Measurements from ENCODE around the gene RBM38.
"Not testable (repeated sequence)": the region's sequence is repeated elsewhere in the genome, so short reads cannot be mapped to it uniquely, and the experiment has no call there.

Gene RBM38

DNA sequence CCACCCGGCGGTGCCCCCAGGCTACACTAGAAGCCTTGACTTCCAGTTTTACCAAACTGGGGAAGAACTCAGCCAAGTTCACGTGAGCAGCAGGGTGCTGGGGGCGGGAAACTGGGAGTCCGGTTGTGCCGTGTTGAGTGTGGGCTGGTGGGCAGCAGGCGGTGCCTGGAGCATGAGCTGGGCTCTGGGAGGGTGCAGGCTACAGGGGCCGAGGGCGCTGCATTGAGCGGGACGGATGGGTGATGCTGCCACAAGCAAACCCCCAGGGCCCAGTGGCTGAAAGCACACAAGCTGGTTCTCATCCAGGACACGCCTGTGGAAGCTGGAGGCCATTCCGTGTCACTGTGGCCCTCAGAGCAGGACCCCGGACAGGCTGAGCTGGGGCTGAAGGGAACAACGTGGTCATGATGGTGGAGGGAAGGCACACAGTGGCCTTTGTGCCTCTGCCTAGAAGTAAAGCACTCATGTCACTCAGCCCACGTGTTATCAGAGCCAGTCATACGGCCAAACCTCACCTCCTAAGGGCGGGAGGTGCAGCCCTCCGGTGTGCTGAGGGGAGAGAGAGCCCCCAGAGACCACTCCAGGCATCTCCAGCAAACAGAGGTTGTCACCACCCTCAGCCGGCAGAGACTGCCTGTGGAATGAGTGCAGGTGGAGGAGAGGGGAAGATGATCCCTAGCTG lies 29.5 kb downstream of the RBM38 start:
- Mint-ChIP-seq H3K36me3 (no peaks in the 10 kb centered on the region), H3K9me3 (no peaks in the 10 kb centered on the region), H3K27me3 (no peaks in the 10 kb centered on the region), H3K27ac (no peak overlapping the region), H3K4me1 (peaks cover 30 to 51% of the 10 kb centered on the region in 2 donors), H3K4me3 (no peak overlapping the region)
- ATAC-seq (replicated peaks), result no peak
- no peak for DNase-seq

DNA sequence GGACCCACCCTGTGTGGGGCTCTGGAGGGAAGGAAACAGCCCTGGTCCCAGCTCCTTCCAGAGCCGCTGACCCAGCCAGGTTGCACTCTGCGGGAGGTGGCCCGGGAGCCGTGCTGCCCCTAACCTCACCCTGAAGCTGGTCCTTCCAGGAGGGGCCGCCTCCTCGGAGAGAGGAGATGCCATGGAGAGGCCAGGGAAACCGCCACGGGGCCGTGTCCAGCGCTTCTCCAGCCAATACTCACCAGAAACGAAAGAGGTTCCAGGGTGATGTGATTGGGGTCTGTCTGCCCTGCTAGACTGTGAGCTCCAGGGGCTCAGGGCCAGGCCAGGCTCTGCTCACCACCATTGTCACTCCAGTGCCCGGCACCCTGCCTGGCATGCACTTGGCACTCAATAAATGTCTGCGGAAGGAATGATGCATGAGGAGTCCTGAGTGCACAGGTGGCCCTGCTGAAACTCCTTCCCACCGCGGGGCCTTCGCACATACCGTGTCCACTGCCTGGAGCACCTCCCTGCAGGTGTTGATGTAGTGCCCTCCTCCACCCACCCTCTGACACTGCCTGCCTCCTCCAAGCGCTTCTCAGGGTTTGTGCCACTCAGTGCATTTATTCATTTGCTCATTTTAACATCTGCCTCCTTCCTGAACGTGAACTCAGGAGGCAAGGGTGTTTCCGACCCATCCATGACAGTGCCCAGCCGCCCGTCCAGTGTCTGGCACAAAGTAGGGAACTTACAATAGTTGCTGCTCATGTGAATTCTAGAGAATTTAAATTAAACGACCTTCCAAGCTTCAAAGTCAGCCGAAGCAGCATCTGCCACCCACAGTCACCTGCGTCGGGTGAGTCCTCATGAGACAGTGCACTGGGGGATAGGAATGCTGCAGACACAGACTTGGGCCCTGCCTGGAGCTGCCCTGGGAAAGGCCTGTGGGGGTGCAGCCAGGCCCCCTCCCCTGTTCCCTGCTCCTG lies 30.3 kb downstream of the RBM38 start:
- ATAC-seq (replicated peaks) (no peak), DNase-seq (no peak)
- H3K36me3 Mint-ChIP-seq, result no peaks in the 10 kb centered on the region
- H3K4me3 Mint-ChIP-seq, result no peak overlapping the region
- H3K27ac Mint-ChIP-seq, result no peak overlapping the region
- H3K4me1 Mint-ChIP-seq, result peaks cover 32 to 54% of the 10 kb centered on the region in 2 donors
- no peaks in the 10 kb centered on the region for H3K27me3 Mint-ChIP-seq
- H3K9me3 Mint-ChIP-seq, result no peaks in the 10 kb centered on the region

DNA sequence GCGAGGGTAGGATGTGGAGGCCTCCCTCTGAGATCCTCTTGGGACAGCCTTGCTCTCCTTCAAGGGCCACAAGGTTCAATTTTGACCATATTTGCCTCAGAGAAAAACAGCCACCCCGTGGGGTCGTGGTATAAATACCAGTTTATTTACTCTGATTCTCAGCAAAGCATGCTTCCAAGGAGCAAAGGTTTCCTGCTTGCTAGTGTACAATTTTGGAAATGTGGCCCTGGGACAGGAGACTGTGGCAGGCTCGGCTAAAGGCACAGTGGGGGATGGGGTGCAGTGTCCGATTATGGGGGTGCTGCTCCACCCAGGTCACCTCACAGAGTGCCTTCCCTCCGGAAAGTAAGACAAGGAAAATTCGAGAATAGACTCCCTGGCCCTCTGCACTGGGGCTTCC lies 31.1 kb downstream of the RBM38 start:
- ATAC-seq (replicated peaks) (no peak), DNase-seq (no peak)
- Mint-ChIP-seq H3K27me3 (no peaks in the 10 kb centered on the region), H3K9me3 (no peaks in the 10 kb centered on the region), H3K4me3 (no peak overlapping the region), H3K27ac (no peak overlapping the region), H3K4me1 (peaks cover 36 to 54% of the 10 kb centered on the region in 2 donors), H3K36me3 (no peaks in the 10 kb centered on the region)

DNA sequence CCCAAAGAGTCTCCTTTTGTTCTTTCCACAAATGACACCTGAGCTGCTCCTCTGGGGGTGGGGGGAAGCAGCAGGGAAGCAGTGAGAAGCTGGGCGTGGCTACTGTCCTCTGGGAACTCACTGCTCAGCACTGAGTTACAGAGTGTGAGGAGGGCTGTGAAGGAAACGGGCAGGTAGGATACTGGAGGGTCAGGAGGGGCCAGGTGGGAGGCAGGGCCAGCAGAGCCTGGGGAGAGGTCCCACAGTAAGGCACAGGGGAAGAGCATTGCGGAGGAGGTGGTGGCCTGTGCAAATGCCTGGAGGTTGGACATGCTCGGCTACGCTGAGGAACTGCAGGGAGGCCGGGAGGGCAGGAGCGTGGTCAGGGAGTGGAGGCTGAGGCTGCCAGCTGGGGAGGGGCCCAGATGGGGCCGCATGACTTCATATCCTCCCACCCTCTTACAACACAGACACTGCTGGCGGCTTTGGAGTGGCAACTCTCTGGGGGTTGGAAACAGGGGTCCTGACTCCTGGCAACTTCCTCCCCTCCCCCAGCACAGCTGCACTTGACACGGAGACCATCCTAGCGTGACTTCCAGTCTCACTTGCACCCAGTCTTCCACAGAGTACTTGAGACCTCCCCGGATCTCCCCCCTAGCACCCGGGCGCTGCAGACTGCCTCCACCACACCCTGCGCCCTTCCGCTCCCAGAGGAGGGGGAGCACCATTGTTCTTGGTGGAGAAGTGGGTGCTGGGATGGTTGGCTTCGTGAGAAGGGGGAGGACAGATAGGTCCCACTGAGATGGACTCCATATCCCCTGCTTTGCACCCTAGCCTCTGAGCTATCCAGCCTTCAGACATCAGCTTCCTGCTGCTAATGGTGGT lies 34.2 kb downstream of the RBM38 start:
- no peaks in the 10 kb centered on the region for H3K9me3 Mint-ChIP-seq
- DNase-seq (no peak), ATAC-seq (replicated peaks) (peak; percentile 30 to 48)
- peaks cover 0 to 2% of the 10 kb centered on the region in 2 donors for H3K36me3 Mint-ChIP-seq
- H3K4me3 Mint-ChIP-seq, result peak overlapping the region; percentile 51 to 62
- H3K27ac Mint-ChIP-seq, result peak overlapping the region; percentile 86
- H3K27me3 Mint-ChIP-seq, result no peaks in the 10 kb centered on the region
- H3K4me1 Mint-ChIP-seq, result peaks cover 42 to 66% of the 10 kb centered on the region in 2 donors

DNA sequence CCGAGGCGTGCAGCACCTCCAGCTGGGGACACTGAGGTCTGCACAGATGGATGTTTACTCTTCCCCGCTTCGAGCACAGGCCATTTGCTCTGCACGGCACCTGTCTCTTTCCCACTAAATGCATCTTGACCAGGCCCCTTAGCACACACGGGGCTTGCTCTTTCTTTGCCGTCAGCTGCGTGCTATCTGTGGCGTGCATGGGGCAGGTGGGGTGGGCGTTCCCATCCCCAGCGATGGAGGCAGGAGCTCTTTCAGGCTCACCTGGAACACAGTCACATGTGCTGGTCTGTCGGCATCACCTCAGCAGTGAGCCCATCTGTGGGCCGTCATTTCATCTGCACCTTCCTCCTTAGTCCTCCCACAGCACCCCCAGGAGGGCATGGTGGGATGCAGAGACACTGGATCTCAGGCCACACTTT lies 35.1 kb downstream of the RBM38 start:
- DNase-seq (no peak), ATAC-seq (replicated peaks) (no peak)
- H3K4me1 Mint-ChIP-seq, result peaks cover 40 to 67% of the 10 kb centered on the region in 2 donors
- no peaks in the 10 kb centered on the region for H3K9me3 Mint-ChIP-seq
- peak overlapping the region in 1 of 2 donors; percentile 1 for H3K4me3 Mint-ChIP-seq
- H3K36me3 Mint-ChIP-seq, result peaks cover 0 to 2% of the 10 kb centered on the region in 2 donors
- H3K27me3 Mint-ChIP-seq, result no peaks in the 10 kb centered on the region
- H3K27ac Mint-ChIP-seq, result no peak overlapping the region

DNA sequence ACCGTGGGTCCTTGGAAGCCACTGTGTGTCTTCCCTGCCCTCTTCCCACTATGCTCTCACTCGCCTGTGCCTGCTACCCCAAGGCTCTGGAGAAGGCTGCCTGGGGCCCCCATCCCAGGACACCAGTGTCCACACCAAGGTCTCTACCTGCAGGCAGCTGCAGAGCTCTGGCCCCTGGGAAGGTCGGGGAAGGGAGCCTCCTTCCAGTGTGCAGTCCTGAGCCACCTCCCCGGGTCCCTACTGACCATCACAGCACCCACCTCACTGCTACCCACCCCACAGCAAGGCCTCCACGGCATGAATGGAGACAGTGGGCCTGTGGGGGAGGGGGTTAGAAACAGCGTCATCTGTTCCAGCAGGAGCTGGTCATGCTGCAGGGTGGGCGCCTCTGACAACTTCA lies 35.6 kb downstream of the RBM38 start:
- Mint-ChIP-seq H3K4me3 (no peak overlapping the region), H3K27me3 (no peaks in the 10 kb centered on the region), H3K9me3 (no peaks in the 10 kb centered on the region), H3K27ac (no peak overlapping the region), H3K36me3 (peaks cover 0 to 2% of the 10 kb centered on the region in 2 donors), H3K4me1 (peaks cover 40 to 70% of the 10 kb centered on the region in 2 donors)
- DNase-seq, result no peak
- no peak for ATAC-seq (replicated peaks)

DNA sequence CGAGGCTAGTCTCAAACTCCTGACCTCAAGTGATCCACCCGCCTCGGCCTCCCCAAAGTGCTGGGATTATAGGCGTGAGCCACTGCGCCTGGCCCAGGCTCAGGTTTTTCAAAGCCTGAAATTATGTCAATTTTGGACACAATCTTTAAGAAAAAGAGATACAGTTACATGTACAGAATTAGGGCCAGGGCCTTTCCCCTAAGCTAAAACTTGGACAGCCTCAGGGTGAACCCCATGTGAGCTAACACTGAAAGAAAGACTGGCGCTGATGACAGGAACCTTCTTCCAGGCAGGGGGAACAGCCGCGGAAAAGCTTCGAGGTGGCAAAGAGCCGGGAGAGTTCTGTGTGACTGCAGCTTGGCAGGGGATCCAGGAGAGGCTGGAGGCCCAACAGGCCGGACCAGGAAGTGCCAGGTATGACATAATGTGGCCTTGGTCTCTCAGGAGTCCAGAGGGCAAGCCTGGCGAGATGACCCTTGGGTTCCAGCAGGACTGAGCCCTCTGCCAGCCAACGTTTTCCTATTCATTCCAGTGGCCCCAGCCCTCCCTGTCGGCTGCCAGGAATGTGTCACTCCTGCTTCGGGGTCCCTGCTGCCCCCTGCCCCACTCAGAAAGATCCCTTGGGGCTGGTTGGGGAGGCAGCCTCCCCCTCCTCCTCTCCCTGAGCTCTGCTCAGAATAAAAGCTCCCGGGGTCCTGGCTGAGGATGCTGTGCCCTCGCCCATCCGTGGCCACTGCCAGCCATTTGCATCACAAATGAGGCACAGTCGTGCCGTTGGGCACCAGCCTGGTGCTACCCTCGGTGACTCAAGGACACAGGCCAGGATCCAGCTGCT lies 37.3 kb downstream of the RBM38 start:
- DNase-seq (no peak), ATAC-seq (replicated peaks) (no peak)
- Mint-ChIP-seq H3K27me3 (no peaks in the 10 kb centered on the region), H3K4me1 (peaks cover 50 to 82% of the 10 kb centered on the region in 2 donors), H3K9me3 (no peaks in the 10 kb centered on the region), H3K27ac (no peak overlapping the region), H3K36me3 (peaks cover 0 to 2% of the 10 kb centered on the region in 2 donors), H3K4me3 (no peak overlapping the region)

DNA sequence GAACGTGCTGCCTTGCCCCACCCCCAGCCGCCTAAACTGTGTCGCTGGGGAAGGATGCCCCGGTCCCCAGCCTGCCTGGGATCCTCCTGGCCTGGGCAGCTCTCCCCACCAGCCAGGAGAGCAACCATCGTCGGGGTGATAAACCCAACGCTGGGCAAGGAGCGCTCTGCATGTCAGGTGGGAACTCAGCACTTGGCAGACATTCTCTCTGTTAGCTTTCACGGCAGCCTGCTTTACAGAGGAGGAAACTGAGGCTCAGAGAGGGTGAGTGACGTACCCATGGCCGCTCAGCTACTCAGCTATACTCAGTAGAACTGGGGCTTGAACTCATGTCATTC lies 37.9 kb downstream of the RBM38 start:
- no peak overlapping the region for H3K27ac Mint-ChIP-seq
- H3K9me3 Mint-ChIP-seq, result no peaks in the 10 kb centered on the region
- H3K4me1 Mint-ChIP-seq, result peaks cover 54 to 82% of the 10 kb centered on the region in 2 donors
- DNase-seq, result no peak
- ATAC-seq (replicated peaks), result no peak
- no peak overlapping the region for H3K4me3 Mint-ChIP-seq
- H3K27me3 Mint-ChIP-seq, result no peaks in the 10 kb centered on the region
- H3K36me3 Mint-ChIP-seq, result peaks cover 0 to 2% of the 10 kb centered on the region in 2 donors

DNA sequence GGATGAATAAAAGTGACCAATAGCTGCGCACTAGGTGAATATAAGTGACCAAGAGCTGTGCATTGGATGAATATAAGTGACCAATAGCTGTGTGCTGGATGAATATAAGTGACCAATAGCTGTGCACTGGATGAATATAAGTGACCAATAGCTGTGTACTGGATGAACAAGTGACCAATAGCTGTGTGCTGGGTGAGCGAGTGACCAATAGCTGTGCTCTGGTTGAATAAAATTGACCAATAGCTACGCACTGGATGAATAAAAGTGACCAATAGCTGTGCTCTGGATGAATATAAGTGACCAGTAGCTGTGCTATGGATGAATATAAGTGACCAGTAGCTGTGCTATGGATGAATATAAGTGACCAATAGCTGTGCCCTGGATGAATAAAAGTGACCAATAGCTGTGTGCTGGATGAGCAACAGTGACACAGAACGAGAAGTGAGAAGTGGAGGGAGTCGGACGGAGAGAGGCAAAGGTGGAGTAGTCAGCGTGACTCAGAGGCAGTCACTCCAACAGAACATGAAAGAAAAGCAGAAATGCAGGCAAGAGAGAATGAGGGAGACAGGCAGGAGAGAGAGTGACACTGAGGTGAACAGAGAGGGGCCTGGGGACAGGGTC lies 38.5 kb downstream of the RBM38 start:
- peaks cover 59 to 84% of the 10 kb centered on the region in 2 donors for H3K4me1 Mint-ChIP-seq
- H3K36me3 Mint-ChIP-seq, result peaks cover 0 to 2% of the 10 kb centered on the region in 2 donors
- H3K9me3 Mint-ChIP-seq, result no peaks in the 10 kb centered on the region
- ATAC-seq (replicated peaks) (peak; percentile 67 to 70), DNase-seq (peak; percentile 49)
- no peaks in the 10 kb centered on the region for H3K27me3 Mint-ChIP-seq
- H3K4me3 Mint-ChIP-seq, result peak overlapping the region in 1 of 2 donors; percentile 0
- peak overlapping the region; percentile 27 for H3K27ac Mint-ChIP-seq

DNA sequence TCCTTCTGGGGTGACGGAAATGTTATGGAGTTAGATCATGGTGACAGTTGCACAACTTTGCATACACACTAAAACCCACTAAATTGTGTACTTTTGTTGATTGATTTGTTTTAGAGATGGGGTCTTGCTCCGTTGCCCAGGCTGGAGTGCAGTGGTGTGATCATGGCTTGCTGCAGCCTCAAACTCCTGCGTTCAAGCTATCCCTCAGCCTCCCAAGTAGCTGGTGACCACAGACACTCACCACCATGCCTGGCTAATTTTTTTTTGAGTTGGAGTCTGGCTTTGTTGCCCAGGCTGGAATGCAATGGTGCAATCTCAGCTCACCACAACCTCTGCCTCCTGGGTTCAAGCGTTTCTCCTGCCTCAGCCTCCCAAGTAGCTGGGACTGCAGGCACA lies 39.0 kb downstream of the RBM38 start:
- H3K36me3 Mint-ChIP-seq; H3K9me3 Mint-ChIP-seq; ATAC-seq (replicated peaks); DNase-seq; H3K4me3 Mint-ChIP-seq; H3K27me3 Mint-ChIP-seq: not testable (repeated sequence)
- Mint-ChIP-seq H3K27ac (peak overlapping the region; percentile 27), H3K4me1 (peaks cover 59 to 84% of the 10 kb centered on the region in 2 donors)

DNA sequence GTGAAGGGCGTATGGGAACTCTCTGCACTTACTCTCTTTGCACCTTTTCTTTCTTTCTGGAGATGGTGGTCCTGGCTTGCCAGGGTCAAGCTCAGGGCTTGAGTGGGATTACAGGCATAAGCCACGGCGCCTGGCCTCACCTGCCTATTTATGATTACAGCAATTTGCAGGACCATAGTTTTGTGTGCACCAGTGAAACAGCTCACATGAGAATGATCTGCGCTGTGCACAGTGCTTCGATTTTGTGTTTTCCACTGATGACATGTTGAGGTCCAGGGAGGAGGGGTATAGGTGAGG lies 40.3 kb downstream of the RBM38 start:
- ATAC-seq (replicated peaks), result no peak
- no peaks in the 10 kb centered on the region for H3K27me3 Mint-ChIP-seq
- peaks cover 56 to 83% of the 10 kb centered on the region in 2 donors for H3K4me1 Mint-ChIP-seq
- no peaks in the 10 kb centered on the region for H3K9me3 Mint-ChIP-seq
- H3K27ac Mint-ChIP-seq, result no peak overlapping the region
- H3K36me3 Mint-ChIP-seq, result peaks cover 0 to 2% of the 10 kb centered on the region in 2 donors
- no peak for DNase-seq
- no peak overlapping the region for H3K4me3 Mint-ChIP-seq

DNA sequence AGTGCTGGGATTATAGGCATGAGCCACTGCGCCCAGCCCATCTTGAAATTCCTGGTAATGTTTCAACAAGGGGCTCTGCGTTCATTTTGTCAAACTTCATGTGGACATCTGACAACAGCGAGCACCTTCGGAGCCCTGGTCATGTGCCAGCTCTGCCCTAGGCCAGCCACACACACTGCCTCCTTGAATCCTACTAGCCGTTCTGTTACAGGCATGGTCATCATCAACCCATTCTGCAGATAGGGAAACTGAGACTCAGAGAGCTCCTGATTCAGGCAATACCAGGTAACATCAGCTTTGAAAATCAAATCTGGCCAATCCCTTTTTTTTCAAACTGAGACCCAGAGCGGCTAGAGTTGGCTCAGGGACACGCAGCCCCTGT lies 41.3 kb downstream of the RBM38 start:
- no peak for ATAC-seq (replicated peaks)
- H3K9me3 Mint-ChIP-seq, result peaks cover 0 to 5% of the 10 kb centered on the region in 2 donors
- H3K27ac Mint-ChIP-seq, result peak overlapping the region; percentile 72
- peaks cover 2 to 5% of the 10 kb centered on the region in 2 donors for H3K36me3 Mint-ChIP-seq
- peak overlapping the region; percentile 21 to 52 for H3K4me3 Mint-ChIP-seq
- H3K4me1 Mint-ChIP-seq, result peaks cover 50 to 79% of the 10 kb centered on the region in 2 donors
- DNase-seq, result no peak
- no peaks in the 10 kb centered on the region for H3K27me3 Mint-ChIP-seq

DNA sequence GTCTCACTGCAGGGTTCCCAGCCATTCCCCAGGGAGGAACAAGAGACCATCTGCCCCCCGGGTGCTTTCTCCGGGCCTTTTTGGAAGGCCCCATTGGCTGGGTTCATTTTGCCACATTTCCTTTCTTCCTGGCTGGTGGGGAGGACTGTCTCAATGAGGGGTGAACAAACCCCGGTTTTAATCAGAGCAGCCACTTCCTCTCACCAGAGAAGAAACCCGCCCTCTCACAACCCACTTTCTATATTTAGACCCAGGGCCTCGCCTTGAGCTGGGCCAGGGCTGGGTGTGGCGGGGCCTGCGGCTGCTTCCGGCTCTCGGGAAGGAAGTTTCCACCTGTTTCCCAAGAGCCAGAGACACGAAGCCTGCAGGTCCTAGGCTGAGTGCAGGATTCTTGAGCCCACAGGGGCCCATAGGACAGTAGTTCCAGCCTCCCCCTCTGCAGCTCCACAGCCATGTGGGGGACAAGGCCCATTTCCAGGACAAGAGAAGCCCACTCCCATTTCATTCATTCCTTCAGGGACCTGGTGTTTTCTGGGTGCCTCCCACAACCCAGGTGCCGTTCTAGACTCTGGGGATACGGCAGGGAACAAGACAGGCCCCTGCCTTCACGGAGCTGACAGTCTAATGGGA lies 41.8 kb downstream of the RBM38 start:
- H3K9me3 Mint-ChIP-seq, result peaks cover 0 to 5% of the 10 kb centered on the region in 2 donors
- peak overlapping the region; percentile 72 for H3K27ac Mint-ChIP-seq
- H3K27me3 Mint-ChIP-seq, result no peaks in the 10 kb centered on the region
- ATAC-seq (replicated peaks), result peak; percentile 80 to 83
- H3K4me3 Mint-ChIP-seq, result peak overlapping the region; percentile 27 to 52
- DNase-seq, result peak; percentile 67
- peaks cover 46 to 80% of the 10 kb centered on the region in 2 donors for H3K4me1 Mint-ChIP-seq
- peaks cover 0 to 5% of the 10 kb centered on the region in 2 donors for H3K36me3 Mint-ChIP-seq
